ENCODE data around the gene CLIP3. TPM values are rescaled to one million over a fixed set of nuclear protein-coding genes. Genes with fewer than 3 reads are reported as not detected.

Gene CLIP3
- total RNA-seq, 1 experiment from 2014 or later, result 1.5 TPM

DNA sequence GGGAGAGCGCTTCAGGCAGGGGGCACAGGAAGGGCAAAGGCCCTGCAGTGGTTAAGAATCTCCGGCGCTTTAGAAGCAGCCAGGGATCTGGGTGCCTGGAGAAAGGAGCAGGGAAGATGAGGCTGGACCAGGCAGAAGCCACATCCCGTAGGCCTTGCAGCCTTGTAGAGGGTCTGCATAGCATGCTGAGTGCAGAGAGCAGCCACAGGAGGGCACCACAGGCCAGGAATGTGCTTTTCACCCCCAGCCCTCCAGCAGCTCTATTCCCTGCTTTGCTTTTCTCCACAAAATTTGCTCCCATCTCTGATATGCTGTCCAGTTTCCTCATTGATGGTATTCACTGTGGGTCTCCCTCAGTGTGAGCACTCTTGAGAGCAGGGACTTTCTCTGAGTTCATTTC is 27.8 kb upstream of the CLIP3 start:
- ChIA-PET RAD21 (ENCODE audit: low non-redundant PET in 1 of 2, low total read pairs in 2 of 2, uncharacterized antibody in 2 of 2, unreplicated experiment in 2 of 2) (interaction anchor here in 1 of 2 experiments (1.0 to 1.3 kb wide), 2 partner anchors 54 to 67 kb away, joined by 3 to 4 read pairs; partner anchors contain the start of genes POLR2I and TBCB), POLR2A (interaction anchor here (1.6 kb wide), 1 partner anchor 55 kb away, joined by 4 read pairs; the partner anchor contains the start of genes POLR2I and TBCB), CTCF (interaction anchor here (0.8 to 1.2 kb wide), 4 partner anchors 10 to 67 kb away, joined by 3 to 4 read pairs (median 4); partner anchors contain the start of genes POLR2I and TBCB)
- DNase-seq (ENCODE audit: low read depth, low spot score), result no peak
- Histone ChIP-seq H3K9me2 (ENCODE audit: insufficient read depth) (no peaks in the 10 kb centered on the region), H3K36me3 (ENCODE audit: control insufficient read depth in 1 of 2, insufficient read depth in 2 of 2, low read length in 2 of 2) (peaks cover 11 to 23% of the 10 kb centered on the region in 2 experiments; a peak in 3 of 4 replicates), H3K79me2 (ENCODE audit: insufficient read depth, low read length) (peaks cover 29% of the 10 kb centered on the region), H3K27ac (ENCODE audit: low read depth, low read length) (no peak overlapping the region), H3K27me3 (ENCODE audit: insufficient read depth, low read length) (no peaks in the 10 kb centered on the region), H3K9me3 (ENCODE audit: control insufficient read depth in 1 of 2, insufficient read depth in 1 of 2, low read depth in 1 of 2, low read length in 2 of 2) (no peaks in the 10 kb centered on the region), H3K4me1 (ENCODE audit: control insufficient read depth in 1 of 2, insufficient read depth in 2 of 2, low read length in 2 of 2) (peaks cover 8 to 12% of the 10 kb centered on the region in 2 experiments), H3K9ac (ENCODE audit: low read length) (no peak overlapping the region), H2AFZ (ENCODE audit: low read depth, low read length, poor library complexity, severe bottlenecking) (no peak overlapping the region), H3K4me3 (replicated peaks in 1 of 2; ENCODE audit: low read depth in 1 of 2, low read length in 2 of 2) (no peak overlapping the region), H3K4me2 (ENCODE audit: low read length) (no peak overlapping the region), H4K20me1 (ENCODE audit: insufficient read depth) (no peaks in the 10 kb centered on the region)
- TF ChIP-seq TCF7L2 (IDR thresholded peaks at IDR 0.05; ENCODE audit: borderline replicate concordance, extremely low read depth, insufficient read depth, insufficient read length) (no peak), SP1 (IDR thresholded peaks at IDR 0.05; ENCODE audit: low read depth) (no peak), POLR2A (IDR thresholded peaks at IDR 0.05; ENCODE audit: borderline replicate concordance, extremely low read depth, insufficient read depth, insufficient read length) (no peak), ZNF274 (IDR thresholded peaks at IDR 0.05; ENCODE audit: low read depth, low read length) (no peak), CBX3 (IDR thresholded peaks at IDR 0.05; ENCODE audit: low read depth) (no peak), SRF (IDR thresholded peaks at IDR 0.05; ENCODE audit: low read depth) (no peak), RAD21 (IDR thresholded peaks at IDR 0.05; ENCODE audit: low read depth) (peak; percentile 79), ZFX (IDR thresholded peaks at IDR 0.05) (no peak), EZH2 (IDR thresholded peaks at IDR 0.05) (no peak), ELF1 (IDR thresholded peaks at IDR 0.05; ENCODE audit: borderline replicate concordance, low read depth) (no peak), EZH2phosphoT487 (IDR thresholded peaks at IDR 0.05; ENCODE audit: borderline replicate concordance) (no peak), YY1 (IDR thresholded peaks at IDR 0.05; ENCODE audit: extremely low read depth, insufficient replicate concordance, low read depth, low read length) (no peak), JUND (IDR thresholded peaks at IDR 0.05) (no peak)
- TF ChIP-seq, protein P1, sequence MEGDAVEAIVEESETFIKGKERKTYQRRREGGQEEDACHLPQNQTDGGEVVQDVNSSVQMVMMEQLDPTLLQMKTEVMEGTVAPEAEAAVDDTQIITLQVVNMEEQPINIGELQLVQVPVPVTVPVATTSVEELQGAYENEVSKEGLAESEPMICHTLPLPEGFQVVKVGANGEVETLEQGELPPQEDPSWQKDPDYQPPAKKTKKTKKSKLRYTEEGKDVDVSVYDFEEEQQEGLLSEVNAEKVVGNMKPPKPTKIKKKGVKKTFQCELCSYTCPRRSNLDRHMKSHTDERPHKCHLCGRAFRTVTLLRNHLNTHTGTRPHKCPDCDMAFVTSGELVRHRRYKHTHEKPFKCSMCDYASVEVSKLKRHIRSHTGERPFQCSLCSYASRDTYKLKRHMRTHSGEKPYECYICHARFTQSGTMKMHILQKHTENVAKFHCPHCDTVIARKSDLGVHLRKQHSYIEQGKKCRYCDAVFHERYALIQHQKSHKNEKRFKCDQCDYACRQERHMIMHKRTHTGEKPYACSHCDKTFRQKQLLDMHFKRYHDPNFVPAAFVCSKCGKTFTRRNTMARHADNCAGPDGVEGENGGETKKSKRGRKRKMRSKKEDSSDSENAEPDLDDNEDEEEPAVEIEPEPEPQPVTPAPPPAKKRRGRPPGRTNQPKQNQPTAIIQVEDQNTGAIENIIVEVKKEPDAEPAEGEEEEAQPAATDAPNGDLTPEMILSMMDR (IDR thresholded peaks at IDR 0.05 in 2 of 3, conservative IDR thresholded peaks at IDR 0.05 in 1 of 3; ENCODE audit: borderline replicate concordance in 1 of 3, insufficient read depth in 1 of 3, low read depth in 2 of 3, low read length in 2 of 3), result peak; percentile 24 to 75 (median 59); a peak in 4 of 6 replicates
- TF ChIP-seq, protein P2, sequence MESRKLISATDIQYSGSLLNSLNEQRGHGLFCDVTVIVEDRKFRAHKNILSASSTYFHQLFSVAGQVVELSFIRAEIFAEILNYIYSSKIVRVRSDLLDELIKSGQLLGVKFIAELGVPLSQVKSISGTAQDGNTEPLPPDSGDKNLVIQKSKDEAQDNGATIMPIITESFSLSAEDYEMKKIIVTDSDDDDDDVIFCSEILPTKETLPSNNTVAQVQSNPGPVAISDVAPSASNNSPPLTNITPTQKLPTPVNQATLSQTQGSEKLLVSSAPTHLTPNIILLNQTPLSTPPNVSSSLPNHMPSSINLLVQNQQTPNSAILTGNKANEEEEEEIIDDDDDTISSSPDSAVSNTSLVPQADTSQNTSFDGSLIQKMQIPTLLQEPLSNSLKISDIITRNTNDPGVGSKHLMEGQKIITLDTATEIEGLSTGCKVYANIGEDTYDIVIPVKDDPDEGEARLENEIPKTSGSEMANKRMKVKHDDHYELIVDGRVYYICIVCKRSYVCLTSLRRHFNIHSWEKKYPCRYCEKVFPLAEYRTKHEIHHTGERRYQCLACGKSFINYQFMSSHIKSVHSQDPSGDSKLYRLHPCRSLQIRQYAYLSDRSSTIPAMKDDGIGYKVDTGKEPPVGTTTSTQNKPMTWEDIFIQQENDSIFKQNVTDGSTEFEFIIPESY (IDR thresholded peaks at IDR 0.05; ENCODE audit: extremely low read depth, insufficient replicate concordance, low read length), result no peak
- TF ChIP-seq, protein P3, sequence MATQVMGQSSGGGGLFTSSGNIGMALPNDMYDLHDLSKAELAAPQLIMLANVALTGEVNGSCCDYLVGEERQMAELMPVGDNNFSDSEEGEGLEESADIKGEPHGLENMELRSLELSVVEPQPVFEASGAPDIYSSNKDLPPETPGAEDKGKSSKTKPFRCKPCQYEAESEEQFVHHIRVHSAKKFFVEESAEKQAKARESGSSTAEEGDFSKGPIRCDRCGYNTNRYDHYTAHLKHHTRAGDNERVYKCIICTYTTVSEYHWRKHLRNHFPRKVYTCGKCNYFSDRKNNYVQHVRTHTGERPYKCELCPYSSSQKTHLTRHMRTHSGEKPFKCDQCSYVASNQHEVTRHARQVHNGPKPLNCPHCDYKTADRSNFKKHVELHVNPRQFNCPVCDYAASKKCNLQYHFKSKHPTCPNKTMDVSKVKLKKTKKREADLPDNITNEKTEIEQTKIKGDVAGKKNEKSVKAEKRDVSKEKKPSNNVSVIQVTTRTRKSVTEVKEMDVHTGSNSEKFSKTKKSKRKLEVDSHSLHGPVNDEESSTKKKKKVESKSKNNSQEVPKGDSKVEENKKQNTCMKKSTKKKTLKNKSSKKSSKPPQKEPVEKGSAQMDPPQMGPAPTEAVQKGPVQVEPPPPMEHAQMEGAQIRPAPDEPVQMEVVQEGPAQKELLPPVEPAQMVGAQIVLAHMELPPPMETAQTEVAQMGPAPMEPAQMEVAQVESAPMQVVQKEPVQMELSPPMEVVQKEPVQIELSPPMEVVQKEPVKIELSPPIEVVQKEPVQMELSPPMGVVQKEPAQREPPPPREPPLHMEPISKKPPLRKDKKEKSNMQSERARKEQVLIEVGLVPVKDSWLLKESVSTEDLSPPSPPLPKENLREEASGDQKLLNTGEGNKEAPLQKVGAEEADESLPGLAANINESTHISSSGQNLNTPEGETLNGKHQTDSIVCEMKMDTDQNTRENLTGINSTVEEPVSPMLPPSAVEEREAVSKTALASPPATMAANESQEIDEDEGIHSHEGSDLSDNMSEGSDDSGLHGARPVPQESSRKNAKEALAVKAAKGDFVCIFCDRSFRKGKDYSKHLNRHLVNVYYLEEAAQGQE (IDR thresholded peaks at IDR 0.05; ENCODE audit: low read depth), result no peak
- intact Hi-C loops (cut with micrococcal nuclease), result loop anchor here (1.0 to 10.0 kb wide), 4 partner anchors 67 to 1054 kb away; partner anchors contain the start of gene ZNF566
- ATAC-seq, result peak; percentile 82
- BruUV-seq (replicated peaks), result no TSS peak

Data from HCT116 (cell line).